CD4-positive, alpha-beta T cell treated with Interleukin-21 for 1 hour (primary cell): Measurements from ENCODE around the gene ADSL.
A peak's percentile ranks its signal among the peaks of the same experiment; 100 is the strongest.

ENCODE experiments used
- DNase-seq: peaks from one replicate; pipeline ENCODE4 v3.0.0-alpha.2; 2020

The ADSL gene

DNA sequence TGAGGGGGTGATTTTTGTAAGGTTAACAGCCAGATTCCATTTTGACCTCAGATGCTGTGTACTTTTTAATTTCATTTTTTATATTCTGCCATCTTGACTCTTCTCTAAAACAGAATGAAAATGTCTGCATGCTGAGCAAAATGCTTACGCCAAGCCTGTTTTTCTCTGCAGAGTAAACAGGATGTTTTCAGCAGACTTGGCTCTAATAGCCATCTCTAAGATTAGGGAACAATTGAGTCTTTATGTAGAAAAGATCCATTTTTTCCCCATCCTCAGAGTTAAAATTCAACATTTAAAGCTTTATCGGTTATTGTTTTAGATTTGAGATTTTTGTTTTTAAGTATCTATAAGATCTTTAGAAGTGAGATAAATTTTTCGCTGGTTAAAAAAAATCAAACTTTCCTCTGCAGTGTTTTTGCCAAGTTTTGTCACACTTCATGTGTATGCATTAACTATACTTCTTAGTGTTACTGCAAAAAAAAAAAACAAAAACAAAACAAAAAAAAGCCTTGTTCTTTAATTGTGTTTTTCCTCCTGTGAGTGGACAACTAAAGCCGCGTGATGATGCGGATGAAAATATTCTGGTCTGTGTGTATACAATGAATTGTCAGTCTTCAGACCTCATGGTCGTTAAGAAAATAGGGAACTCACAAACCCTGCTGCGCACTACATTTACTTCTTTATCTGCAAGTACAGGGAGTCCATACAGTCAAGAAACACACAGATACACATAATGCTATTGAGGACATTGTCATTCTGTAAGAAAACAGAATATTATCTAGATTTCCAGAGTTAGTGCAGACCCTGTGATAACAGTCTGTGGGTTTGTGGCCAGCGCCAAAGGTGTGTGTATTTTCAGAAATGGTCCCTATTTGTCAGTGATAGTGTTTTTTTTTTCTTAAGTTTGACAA is 17.5 kb upstream of the ADSL start:
- DNase-seq, result no peak

DNA sequence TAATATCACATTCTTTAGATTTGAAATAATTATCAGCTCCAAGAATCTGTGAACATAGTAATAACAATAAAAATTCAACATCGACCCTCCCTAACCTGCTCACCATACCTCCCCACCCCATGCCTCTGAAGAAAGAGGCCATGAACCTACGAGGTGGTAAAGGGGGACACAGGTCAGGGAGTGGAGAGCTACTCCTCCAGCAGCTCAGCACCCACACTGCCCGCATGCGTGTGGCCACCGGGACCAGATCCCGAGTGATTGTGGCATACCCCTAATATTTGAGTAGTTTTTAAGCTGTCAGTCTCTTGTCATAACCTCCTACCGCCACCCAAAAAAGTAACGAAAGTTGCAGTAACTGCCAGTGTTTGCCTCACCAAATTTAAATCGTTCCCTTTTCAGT is 16.8 kb upstream of the ADSL start:
- DNase-seq, result no peak

DNA sequence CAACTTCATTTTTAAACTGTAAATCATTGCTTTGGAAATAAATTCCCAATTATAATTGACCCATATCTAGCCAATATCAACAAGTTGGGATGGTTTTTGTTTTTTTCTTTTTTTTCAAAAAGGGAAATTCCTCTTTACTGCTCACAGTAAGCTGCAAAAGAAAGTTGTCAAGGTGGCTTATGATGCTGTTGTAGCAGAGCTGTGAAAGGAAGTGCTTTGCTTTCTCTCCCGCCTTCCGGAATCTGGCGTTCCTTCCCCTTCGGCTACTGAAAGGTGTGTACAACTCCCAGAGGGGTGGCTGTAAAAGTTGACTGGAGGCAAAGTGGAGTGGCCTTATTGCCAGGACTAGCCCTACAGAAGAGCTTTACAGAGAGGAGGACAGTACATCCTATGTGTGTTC is 16.2 kb upstream of the ADSL start:
- no peak for DNase-seq

DNA sequence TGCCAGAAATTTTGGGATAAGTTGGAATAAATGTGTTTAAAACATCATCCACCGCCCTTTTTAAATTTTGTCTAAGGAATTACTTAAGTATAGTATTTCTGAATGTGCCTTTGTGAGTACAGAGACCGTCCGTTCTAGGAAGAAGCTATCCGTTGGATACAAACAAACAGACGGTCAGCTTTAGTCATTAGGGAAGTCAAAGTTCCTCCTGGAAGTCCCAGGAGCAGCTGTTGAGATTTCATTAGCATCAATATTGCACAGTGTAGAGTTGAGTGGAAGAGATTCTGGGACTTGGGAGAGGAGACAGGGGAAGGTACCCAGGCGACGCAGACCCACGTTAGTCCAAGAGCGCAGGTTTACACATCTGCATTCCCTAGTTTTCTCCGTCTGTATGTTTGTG is 15.7 kb upstream of the ADSL start:
- no peak for DNase-seq

DNA sequence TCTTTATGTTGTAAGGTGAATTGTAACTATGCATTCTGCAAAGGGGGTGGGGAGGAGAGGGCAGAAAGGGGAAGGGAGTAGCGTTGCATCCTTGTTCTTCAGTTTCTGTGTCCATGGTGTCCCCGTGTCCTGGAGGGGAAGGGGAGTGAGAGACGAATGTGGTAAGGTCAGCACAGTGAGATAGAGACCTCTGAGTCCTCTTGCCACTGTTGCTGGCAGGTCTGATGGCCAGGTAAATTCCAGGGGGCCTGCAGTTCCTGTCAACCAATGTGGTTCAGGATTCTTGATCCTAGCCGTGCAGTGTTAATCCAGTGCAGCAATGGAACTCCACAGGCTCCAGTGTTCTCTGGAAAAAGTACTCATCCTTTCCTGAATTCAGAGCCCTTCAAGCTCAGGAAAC is 14.6 kb upstream of the ADSL start:
- DNase-seq, result no peak

DNA sequence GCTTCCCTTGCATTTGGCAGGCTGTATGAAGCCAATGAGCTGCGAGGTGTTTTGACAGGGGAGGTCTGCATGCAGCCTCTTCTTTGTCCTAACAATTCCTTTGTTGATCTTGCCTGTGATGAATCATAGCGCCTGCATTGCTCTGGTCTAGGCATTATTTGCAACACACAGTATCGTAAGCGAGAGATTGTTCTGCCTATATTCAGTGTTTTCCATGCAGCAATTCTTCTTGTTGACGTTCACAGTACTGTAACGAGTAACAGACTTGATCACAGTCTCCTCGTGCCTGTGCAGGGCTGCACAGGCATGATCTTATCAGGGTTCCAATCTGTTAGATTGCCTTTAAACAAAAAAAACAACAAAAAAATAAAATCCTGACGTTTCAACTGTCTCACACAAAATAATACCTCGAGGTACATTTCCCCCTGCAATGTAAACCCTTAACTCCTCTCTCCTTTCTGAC is 13.9 kb upstream of the ADSL start:
- no peak for DNase-seq

DNA sequence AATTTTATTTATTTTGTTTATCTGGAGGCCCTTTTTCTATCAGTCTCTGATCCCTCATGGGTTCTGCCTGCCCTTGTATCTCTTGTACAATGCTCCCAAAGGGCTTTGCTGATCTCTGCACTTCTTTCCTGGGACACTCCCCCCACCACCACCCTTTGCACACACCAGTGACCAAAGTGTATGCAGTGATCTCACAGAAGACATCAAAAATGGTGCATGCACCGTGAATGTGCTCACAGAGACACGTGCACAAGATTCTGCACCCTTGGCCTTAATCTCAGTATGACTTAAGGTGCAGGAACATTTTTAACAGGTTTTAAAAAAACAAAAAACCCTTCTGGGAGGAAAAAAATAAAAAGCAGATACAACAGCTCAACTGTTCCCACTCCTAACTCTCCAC is 12.2 kb upstream of the ADSL start:
- no peak for DNase-seq

DNA sequence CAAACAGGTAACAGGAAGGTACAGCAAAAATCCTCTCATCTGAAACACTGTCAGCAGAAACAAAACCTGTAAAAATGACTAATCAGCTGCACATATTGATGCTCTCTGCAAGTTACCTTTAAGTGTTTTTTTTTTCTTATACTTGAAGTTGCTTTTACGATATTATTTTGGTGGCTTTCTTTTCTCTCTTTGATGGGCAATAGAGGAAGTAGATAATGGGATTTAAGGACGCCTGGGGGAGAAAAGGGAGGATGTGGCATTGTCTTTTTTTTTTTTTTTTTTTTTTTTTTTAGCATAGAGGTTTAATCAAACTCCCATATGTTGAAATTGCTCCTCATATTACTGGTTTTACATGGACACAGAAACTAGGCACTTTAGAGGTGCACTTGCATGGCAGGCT is 11.4 kb upstream of the ADSL start:
- DNase-seq, result peak; percentile 61

DNA sequence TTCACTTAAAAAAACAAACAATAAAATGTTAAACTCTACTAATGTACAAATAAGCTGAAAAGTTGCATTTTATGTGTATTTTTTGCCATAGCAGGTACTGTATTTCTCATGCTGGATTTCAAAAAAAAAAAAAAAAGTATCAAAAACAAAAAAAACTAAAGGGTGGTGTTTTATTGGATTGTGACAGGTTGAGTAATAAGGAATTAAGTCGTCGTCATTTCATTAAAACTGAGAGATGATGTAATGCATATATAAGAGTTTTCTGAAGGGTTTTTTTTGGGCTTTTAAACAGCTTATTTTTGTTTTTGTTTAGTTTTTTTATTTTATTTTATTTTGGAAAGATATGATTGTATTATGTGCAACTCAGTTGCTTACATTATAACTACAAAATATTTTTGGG is 10.9 kb upstream of the ADSL start:
- no peak for DNase-seq

DNA sequence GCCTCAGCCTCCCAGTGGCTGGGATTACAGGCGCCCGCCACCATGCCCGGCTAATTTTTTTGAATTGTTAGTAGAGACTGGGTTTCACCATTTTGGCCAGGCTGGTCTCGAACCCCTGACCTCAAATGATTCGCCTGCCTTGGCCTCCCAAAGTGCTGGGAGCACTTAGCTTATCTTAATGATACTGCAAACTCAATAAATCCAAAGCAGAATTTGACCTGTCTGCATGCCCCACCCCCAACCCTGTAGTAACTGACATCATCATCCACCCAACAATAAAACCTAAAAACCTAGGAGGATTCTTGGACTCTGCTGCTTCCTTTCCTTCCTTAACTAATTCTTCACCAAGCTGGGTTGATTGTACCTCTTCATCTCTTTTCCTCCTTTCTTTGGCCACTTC is 6.3 kb upstream of the ADSL start:
- DNase-seq, result no peak

DNA sequence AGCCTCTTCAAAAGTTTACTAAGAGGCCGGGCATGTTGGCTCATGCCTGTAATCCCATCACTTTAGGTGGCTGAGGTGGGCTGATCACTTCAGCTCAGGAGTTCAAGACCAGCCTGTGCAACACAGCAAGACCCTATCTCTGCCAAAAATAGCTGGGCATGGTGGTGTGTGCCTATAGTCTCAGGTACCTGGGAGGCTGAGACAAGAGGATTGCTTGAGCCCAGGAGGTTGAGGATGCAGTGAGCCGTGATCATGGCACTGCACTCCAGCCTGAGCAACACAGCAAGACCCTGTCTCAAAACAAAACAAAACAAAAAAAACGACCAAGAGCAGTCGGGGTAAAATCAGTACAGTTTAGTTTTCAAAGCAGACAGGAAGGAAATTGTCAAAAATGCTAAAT is 4.7 kb upstream of the ADSL start:
- DNase-seq, result no peak

DNA sequence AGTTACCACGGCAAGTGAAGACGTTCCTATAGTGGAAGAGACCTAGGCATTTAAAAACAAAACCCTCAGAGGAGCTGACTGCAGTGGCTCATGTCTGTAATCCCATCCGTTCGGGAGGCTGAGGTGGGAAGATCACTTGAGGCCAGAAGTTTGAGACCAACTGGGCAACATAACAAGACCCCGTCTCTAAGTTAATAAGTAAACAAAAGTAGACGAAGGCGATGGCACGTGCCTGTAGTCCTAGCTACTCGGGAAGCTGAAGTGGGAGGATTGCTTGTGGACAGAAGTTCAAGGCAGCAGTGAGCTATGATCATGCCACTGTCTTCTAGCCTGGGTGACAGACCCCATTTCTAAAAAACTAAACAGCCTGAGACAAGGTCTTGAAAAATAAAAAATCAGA is 3.8 kb upstream of the ADSL start:
- no peak for DNase-seq

DNA sequence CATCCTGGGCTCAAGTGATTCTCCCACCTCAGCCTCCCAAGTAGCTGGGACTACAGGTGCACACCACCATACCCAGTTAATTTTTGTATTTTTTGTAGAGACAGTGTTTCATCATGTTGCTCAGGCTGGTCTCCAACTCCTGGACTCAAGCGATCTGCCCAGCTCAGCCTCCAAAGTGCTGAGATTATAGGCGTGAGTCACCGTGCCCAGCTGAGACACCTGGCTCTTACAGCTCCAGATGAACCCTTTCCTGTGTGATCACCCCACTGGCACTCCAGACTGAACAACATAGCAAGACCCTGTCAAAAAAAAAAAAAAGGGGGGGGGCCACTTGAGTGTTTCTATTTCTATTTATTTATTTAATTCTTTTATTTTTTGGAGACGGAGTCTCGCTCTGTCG is 1.0 kb upstream of the ADSL start:
- peak; percentile 40 for DNase-seq

DNA sequence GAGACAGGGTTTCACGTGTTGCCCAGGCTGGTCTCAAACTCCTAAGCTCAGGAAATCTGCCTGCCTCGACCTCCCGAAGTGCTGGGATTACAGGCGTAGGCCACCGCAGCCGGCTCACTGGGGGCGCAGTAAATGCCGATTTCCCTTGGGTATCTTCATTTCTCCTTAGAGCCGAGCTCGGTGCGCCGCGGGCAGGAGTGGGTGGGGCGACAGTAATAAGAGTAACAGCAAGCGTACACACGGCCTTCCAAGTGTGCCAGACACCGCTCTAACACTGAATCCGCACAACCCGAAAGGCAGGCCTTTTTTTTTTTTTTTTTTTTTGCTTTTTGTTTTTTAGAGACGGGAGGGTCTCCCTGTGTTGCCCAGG is 500 bp upstream of the ADSL start:
- DNase-seq, result peak; percentile 58

DNA sequence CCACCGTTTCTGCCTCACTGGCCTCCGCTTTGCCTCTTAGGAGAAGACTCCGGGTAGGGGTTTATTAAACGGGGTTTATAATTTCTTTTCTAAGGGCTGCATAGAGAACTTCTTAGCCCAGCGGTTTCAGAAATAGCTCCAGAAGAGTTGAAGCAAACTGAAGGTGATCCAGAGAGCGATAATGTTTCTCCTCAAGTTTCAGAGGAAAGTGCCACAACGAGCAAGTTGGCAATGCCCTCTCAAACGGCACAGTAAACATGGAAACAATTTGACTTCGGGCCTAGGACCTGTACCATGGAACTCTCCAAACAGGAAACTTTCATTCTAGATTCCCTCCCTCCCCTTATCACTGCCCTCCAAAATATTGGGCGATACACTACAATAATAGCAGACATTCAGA is 1.0 kb downstream of the ADSL start:
- no peak for DNase-seq

DNA sequence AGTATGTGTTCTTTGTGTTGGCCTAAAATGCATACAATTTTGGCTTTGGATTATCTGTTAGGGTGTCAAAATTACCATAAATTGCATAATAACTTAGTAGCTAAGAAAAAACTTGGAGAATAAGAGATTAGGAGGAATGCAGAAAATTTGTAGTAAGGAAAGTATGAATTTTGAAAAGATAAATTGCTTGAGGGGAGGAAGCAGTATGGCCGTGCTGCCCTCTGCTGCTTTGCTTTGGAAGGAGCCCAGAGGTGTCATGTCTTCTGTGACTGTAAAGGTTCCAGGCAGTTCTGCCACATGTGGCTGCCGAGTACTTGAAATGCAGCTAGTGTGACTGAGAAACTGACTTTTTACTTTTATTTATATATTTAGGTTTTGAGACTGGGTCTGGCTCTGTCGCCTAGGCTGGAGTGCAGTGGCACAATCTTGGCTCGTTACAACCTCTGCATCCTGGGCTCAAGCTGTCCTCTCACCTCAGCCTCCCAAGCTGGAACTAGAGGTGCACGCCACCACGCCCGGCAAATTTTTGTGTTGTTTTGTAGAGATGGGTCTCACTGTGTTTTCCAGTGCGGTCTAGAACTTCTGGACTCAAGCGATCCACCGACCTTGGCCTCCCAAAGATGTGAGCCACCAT is 1.8 kb downstream of the ADSL start:
- DNase-seq, result peak; percentile 75

DNA sequence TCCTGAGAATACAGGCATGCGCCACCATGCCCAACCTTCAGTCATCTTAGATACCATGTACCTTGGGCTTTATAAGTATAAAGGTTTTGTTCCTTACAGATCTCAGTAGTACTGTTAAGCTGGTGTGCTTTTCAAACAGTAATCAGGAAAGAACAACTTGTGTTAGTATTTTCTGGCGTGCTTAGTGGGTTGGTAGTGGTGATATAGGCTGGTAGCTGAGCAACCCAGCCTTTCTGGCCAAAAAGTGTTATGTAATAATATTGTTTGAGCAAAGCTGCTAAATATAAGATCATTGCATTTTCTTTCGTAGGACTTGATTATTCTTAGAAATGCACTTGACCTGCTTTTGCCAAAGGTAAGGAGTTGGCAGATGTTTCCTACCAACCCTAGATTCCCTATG is 6.5 kb downstream of the ADSL start:
- no peak for DNase-seq

DNA sequence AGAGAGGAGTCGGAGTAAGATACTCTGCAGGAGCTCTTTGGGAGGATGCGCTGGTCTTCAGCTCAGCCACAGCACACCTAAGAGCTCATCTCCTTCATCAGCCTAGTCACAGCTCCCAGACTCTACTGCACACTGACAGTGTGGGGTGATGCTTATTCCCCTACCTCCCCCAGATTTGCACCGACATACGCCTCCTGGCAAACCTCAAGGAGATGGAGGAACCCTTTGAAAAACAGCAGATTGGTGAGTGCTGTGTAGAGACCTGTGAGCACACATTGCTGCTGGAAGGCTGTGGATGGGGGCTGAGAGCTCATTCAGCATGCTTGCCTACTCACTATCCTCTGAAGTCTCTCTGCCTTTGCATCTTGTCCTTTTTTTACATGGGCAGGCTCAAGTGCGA is 14.8 kb downstream of the ADSL start:
- no peak for DNase-seq

DNA sequence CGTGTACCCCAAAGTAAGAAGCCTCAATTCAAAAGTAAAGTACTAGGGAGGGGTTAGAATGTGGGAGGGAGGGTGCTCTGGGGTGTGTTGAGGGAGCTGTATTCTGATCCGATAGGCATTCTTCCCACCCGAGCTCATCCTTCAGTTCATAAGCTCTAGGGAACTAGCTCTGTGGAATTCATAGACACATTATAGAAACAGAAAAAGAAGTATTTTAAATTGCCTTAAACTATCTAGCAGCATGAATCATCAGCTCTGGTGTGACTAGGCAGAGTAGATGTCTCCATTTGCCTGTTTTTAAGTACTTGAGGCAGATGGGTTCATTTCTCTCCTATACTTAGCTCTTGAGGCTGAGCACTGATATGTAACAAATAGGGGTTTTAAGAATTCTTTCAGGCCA is 16.8 kb downstream of the ADSL start:
- DNase-seq, result no peak

DNA sequence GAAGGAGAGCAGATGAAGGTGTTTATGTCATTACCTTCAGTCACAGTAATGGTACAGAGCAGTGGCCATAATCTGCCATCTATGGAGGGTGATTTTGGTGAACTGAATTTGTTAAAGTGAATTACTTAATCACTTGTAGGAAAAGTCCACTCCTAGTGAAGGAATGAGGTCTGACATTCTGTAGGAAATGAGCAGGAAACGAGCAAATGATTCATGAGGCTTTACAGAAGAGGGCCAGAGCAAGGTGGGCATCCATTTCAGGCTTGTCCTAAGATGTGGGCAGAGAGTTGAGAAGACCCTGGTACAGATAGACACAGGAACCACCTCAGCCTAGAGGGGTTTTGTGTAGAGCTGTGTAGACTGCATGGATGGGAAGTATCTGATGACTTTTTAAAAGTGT is 18.1 kb downstream of the ADSL start:
- DNase-seq, result no peak

DNA sequence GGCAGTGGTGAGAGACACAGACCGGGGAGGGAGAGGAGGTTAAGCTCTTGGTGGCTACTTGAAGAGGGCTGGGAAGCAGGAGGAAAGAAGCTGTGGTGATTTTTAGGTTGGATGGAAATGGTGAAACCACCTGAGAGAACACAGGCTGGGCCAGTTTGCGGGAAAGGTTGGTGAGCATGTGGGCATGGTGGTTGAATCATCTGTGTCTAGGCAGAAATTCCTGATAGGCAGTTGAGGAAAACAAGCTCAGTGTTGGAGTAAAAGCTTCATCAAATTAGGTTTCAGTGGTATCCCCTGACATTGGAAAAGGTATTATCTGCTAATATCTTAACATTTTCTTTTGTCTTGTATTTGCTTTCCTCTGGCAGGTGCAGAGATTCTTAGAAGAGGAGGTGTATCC is 19.8 kb downstream of the ADSL start:
- no peak for DNase-seq

DNA sequence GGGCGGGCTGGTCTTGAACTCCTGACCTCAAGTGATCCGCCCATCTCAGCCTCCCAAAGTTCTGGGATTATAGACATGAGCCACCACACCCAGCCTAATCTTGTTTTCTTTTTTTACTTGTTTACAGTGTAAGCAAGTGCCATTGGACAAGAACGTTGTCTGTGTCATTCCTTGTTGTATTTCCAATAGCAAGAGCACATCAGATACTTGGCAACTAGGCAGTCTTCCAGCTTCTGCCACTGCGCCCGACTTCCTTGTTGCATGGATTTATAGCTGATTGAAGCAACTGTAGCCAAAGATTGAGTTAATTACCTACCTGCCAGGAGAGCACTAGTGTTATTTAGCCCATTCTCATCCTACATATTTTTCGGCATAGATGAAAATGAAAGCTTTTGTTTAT is 21.0 kb downstream of the ADSL start:
- no peak for DNase-seq

DNA sequence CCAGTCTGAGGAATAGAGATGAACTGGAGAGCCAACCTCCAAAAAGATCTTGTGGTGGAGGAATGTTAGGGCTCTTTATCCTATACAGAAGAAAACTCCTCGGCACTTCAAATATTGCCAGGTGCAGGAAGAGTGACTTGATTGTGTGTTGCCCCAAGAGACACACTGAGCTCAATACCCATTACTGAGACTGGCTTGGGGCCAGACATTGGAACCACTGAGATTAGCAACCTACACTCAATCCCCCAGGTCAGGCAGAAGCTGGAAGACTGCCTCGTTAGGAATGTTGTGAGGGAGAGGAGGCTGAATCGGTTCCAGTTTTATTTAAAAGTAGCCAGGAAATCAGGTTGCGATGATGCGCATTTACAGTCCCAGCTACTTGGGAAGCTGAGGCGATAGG is 21.7 kb downstream of the ADSL start:
- no peak for DNase-seq

DNA sequence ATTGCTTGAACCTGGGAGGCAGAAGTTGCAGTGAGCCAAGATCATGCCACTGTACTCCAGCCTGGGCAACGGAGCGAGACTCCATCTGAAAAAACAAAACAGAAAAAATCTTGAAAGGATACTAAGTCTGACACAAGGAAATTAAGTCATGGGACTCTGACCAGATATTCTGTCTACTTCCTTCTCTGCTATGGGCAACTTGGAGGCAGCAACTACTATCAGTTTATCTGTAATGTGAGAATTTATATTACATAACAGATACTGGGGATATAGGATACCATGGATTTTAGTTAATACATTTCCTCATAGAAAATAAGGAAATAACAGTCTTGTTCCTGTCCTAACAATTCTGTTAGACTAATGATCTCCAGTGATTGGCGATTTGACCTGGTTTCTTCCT is 22.5 kb downstream of the ADSL start:
- DNase-seq, result no peak

DNA sequence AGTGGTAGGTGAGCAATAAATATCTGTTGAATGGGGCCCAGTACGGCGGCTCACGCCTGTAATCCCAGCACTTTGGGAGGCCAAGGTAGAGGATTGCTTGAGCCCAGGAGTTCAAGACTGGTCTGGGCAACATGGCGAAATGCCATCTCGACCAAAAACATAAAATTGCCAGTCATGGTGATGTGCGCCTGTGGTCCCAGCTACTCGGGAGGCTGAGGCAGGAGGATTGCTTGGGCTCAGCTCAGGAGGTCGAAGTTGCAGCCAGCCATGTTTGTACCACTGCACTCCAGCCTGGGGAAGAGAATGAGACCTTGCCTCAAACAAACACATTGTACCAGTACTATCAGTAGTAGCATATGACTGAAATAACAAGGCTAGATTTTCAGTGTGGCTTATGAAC is 28.3 kb downstream of the ADSL start:
- DNase-seq, result no peak
